Measurements from ENCODE around the gene DLX4.

DLX4 gene, protein sequence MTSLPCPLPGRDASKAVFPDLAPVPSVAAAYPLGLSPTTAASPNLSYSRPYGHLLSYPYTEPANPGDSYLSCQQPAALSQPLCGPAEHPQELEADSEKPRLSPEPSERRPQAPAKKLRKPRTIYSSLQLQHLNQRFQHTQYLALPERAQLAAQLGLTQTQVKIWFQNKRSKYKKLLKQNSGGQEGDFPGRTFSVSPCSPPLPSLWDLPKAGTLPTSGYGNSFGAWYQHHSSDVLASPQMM

DNA sequence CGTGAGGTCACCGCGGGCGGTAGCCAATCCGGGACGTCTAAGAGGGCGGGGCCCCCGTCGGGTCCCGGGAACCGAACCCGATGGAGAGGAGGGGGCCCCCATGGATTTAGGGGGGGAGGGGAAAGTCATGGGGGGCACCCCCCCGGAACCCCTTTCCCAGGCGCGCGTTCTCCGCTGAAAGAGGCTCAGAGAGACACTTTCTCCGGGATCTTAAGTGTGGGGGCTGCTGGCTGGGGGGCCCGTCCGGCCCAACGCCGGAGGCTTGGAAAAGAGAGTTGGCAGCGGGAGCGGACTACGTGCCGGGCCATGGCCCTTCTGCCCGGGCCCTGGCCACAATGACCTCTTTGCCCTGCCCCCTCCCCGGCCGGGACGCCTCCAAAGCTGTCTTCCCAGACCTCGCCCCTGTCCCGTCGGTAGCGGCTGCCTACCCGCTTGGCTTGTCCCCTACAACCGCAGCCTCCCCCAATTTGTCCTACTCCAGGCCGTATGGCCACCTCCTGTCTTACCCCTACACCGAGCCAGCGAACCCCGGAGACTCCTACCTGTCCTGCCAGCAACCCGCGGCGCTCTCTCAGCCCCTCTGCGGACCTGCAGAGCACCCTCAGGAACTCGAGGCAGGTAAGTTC, at the start of gene DLX4:
Gene DLX4 (plus strand): TSS at position 57 of the 626 bp plus-strand sequence. CDS start 279 bp downstream, at position 336.
- Histone ChIP-seq H3K4me1 (ENCODE audit: low read depth, poor library complexity, severe bottlenecking) (peaks cover 13% of the 10 kb centered on the region), H4K20me1 (ENCODE audit: insufficient read depth) (no peaks in the 10 kb centered on the region), H3K27ac (no peak within 1 kb of the TSS), H3K36me3 (ENCODE audit: insufficient read depth) (no peaks in the 10 kb centered on the region), H3K79me2 (ENCODE audit: insufficient read depth, low read depth) (no peaks in the 10 kb centered on the region), H3K4me2 (peak within 1 kb of the TSS; percentile 99), H3K4me3 (IDR thresholded peaks at IDR 0.05; ENCODE audit: insufficient read depth, low read depth, low read length) (no peak within 1 kb of the TSS), H3K27me3 (ENCODE audit: insufficient read depth, low read depth) (peaks cover 99% of the 10 kb centered on the region), H3K9ac (peak within 1 kb of the TSS; percentile 43; the same call in 1 of the 2 replicates), H2AFZ (ENCODE audit: low read depth) (peak within 1 kb of the TSS; percentile 100)
- TF ChIP-seq, protein P1, sequence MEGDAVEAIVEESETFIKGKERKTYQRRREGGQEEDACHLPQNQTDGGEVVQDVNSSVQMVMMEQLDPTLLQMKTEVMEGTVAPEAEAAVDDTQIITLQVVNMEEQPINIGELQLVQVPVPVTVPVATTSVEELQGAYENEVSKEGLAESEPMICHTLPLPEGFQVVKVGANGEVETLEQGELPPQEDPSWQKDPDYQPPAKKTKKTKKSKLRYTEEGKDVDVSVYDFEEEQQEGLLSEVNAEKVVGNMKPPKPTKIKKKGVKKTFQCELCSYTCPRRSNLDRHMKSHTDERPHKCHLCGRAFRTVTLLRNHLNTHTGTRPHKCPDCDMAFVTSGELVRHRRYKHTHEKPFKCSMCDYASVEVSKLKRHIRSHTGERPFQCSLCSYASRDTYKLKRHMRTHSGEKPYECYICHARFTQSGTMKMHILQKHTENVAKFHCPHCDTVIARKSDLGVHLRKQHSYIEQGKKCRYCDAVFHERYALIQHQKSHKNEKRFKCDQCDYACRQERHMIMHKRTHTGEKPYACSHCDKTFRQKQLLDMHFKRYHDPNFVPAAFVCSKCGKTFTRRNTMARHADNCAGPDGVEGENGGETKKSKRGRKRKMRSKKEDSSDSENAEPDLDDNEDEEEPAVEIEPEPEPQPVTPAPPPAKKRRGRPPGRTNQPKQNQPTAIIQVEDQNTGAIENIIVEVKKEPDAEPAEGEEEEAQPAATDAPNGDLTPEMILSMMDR (conservative IDR thresholded peaks at IDR 0.05; ENCODE audit: low read depth, low read length), result no peak

- Histone ChIP-seq H3K4me2 (no peak overlapping the region), H3K36me3 (ENCODE audit: insufficient read depth) (no peaks in the 10 kb centered on the region), H3K27ac (no peak overlapping the region), H4K20me1 (ENCODE audit: insufficient read depth) (no peaks in the 10 kb centered on the region), H2AFZ (ENCODE audit: low read depth) (no peak overlapping the region), H3K4me1 (ENCODE audit: low read depth, poor library complexity, severe bottlenecking) (no peaks in the 10 kb centered on the region), H3K9ac (no peak overlapping the region), H3K27me3 (ENCODE audit: insufficient read depth, low read depth) (peaks cover 99% of the 10 kb centered on the region), H3K4me3 (IDR thresholded peaks at IDR 0.05; ENCODE audit: insufficient read depth, low read depth, low read length) (no peak overlapping the region), H3K79me2 (ENCODE audit: insufficient read depth, low read depth) (no peaks in the 10 kb centered on the region)
- TF ChIP-seq, protein P1 (conservative IDR thresholded peaks at IDR 0.05; ENCODE audit: low read depth, low read length), result no peak
Measured at GRCh38 chr17:49920030-49920769, 48.8 kb upstream of the DLX4 start.

DNA sequence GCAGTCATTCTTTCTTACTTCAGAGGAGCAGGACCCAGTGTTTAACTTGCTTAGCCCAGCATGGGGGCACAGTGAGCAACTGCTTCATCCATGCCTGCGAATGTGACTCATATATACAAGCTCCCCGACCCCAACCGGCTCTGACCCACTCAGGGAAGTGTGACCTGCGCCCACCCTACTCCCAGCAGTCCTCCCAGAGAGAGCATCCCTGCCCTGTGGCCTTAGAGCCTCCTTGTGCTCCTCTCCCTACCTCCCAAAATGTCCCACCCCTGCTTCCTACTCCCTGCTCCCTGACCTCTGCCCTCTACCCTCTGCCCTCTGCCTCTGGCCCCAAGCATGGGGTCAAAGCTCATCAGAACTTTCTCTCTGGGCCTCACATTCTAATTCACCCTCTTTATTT, 46.9 kb upstream of the DLX4 start:
- H3K4me1 ChIP-seq (ENCODE audit: low read depth, poor library complexity, severe bottlenecking), result no peaks in the 10 kb centered on the region
- H3K27ac ChIP-seq, result no peak overlapping the region
- H3K36me3 ChIP-seq (ENCODE audit: insufficient read depth), result no peaks in the 10 kb centered on the region
- no peak overlapping the region for H3K4me2 ChIP-seq
- H3K4me3 ChIP-seq (IDR thresholded peaks at IDR 0.05; ENCODE audit: insufficient read depth, low read depth, low read length), result no peak overlapping the region
- H3K27me3 ChIP-seq (ENCODE audit: insufficient read depth, low read depth), result peaks cover 98% of the 10 kb centered on the region
- no peaks in the 10 kb centered on the region for H4K20me1 ChIP-seq (ENCODE audit: insufficient read depth)
- H2AFZ ChIP-seq (ENCODE audit: low read depth), result no peak overlapping the region
- H3K9ac ChIP-seq, result no peak overlapping the region
- TF ChIP-seq, protein P1 (conservative IDR thresholded peaks at IDR 0.05; ENCODE audit: low read depth, low read length), result no peak
- H3K79me2 ChIP-seq (ENCODE audit: insufficient read depth, low read depth), result no peaks in the 10 kb centered on the region

DNA sequence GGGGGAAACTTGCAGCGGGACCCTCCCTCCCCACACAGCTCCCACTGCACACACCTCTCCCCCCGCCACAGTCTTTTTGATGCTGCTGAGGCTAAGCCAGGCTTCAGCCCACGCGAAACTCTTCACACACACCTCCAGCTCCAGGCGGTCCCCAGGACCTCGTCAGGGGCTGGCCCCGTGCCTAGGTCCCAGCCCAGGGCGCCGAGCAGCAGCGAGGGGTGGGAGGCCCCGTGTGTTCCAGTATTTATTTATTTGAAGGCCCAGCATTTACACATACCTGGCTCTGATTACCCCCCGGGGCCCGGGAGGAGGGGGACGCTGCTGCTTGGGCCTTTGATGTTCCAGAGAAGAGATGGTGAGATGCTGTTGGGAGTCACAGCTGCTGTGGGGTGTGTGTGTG, 44.9 kb upstream of the DLX4 start:
- TF ChIP-seq, protein P1 (conservative IDR thresholded peaks at IDR 0.05; ENCODE audit: low read depth, low read length), result no peak
- no peaks in the 10 kb centered on the region for H3K36me3 ChIP-seq (ENCODE audit: insufficient read depth)
- H3K9ac ChIP-seq, result no peak overlapping the region
- no peak overlapping the region for H3K27ac ChIP-seq
- no peak overlapping the region for H2AFZ ChIP-seq (ENCODE audit: low read depth)
- no peaks in the 10 kb centered on the region for H4K20me1 ChIP-seq (ENCODE audit: insufficient read depth)
- H3K27me3 ChIP-seq (ENCODE audit: insufficient read depth, low read depth), result peaks cover 98% of the 10 kb centered on the region
- no peak overlapping the region for H3K4me3 ChIP-seq (IDR thresholded peaks at IDR 0.05; ENCODE audit: insufficient read depth, low read depth, low read length)
- H3K79me2 ChIP-seq (ENCODE audit: insufficient read depth, low read depth), result no peaks in the 10 kb centered on the region
- H3K4me1 ChIP-seq (ENCODE audit: low read depth, poor library complexity, severe bottlenecking), result no peaks in the 10 kb centered on the region
- no peak overlapping the region for H3K4me2 ChIP-seq

All from KMS-11 (cell line).